HG03571 (cell line): ENCODE measurements around the gene DNASE1L2.

Experiments used
- ATAC-seq: cut with Tn5 transposase; IDR thresholded peaks from one replicate; pipeline ENCODE4 v1.9.1; 2021; ENCODE audit not compliant: unreplicated experiment

The DNASE1L2 gene

GRCh38 chr16:2267505-2267912, 31.3 kb downstream of the DNASE1L2 start:
- ATAC-seq: peak; percentile 50

GRCh38 chr16:2267913-2268666, 31.8 kb downstream of the DNASE1L2 start, which contains the start of gene RNPS1:
TSS of gene RNPS1 (minus strand) at chr16:2268126. CDS start at chr16:2264643, 3,483 bp downstream.
- peak; percentile 68 for ATAC-seq

- no peak for ATAC-seq
Measured at GRCh38 chr16:2270070-2270462, 33.8 kb downstream of the DNASE1L2 start.

GRCh38 chr16:2270588-2271470, 34.6 kb downstream of the DNASE1L2 start:
- no peak for ATAC-seq

GRCh38 chr16:2271848-2272461, 35.7 kb downstream of the DNASE1L2 start:
- no peak for ATAC-seq

GRCh38 chr16:2273484-2273883, 37.2 kb downstream of the DNASE1L2 start:
- ATAC-seq: no peak

GRCh38 chr16:2273931-2274330, 37.7 kb downstream of the DNASE1L2 start:
- no peak for ATAC-seq

- no peak for ATAC-seq
Measured at GRCh38 chr16:2275476-2276367, 39.5 kb downstream of the DNASE1L2 start.

- no peak for ATAC-seq
Measured at GRCh38 chr16:2276368-2277195, 40.3 kb downstream of the DNASE1L2 start.

- no peak for ATAC-seq
Measured at GRCh38 chr16:2277466-2278271, 41.4 kb downstream of the DNASE1L2 start.

GRCh38 chr16:2278272-2278608, 42.0 kb downstream of the DNASE1L2 start:
- ATAC-seq: no peak

GRCh38 chr16:2278956-2279800, 42.9 kb downstream of the DNASE1L2 start:
- ATAC-seq: no peak

- ATAC-seq: no peak
Measured at GRCh38 chr16:2280461-2280860, 44.2 kb downstream of the DNASE1L2 start.

GRCh38 chr16:2280981-2281542, 44.8 kb downstream of the DNASE1L2 start:
- no peak for ATAC-seq

GRCh38 chr16:2282262-2282661, 46.0 kb downstream of the DNASE1L2 start:
- ATAC-seq: no peak

GRCh38 chr16:2282866-2283555, 46.8 kb downstream of the DNASE1L2 start:
- no peak for ATAC-seq
